Neutrophil (primary cell): Measurements from ENCODE around the gene POLRMT.
"Not testable (repeated sequence)": the region's sequence is repeated elsewhere in the genome, so short reads cannot be mapped to it uniquely, and the experiment has no call there.

Experiments
- H3K27ac ChIP-seq: fragments of 200-600 bp; sonication (generic); 2 replicates; pipeline ENCODE4 v1.5.1; 2016; ENCODE audit warnings: mild to moderate bottlenecking, moderate library complexity
- H3K27me3 ChIP-seq: fragments of 200-600 bp; sonication (generic); 2 replicates; pipeline ENCODE4 v1.6.0; 2016; ENCODE audit warnings: mild to moderate bottlenecking
- H3K36me3 ChIP-seq: fragments of 200-600 bp; sonication (generic); 2 replicates; pipeline ENCODE4 v1.5.1; 2017
- H3K4me1 ChIP-seq, 2 experiments: fragments of 200-600 bp in 1 of 2; sonication (generic) in 1 of 2; 1 replicate in 1 of 2; 2 replicates in 1 of 2; pipeline versions ENCODE4 v1.5.1 to v1.6.1; 2013 to 2016; ENCODE audit warnings: low read depth in 1 of 2, low read length in 1 of 2, mild to moderate bottlenecking in 1 of 2, moderate library complexity in 1 of 2; ENCODE audit not compliant: control insufficient read depth in 1 of 2, insufficient read depth in 1 of 2
- H3K4me3 ChIP-seq, 2 experiments: fragments of 200-600 bp in 1 of 2; sonication (generic) in 1 of 2; 1 replicate in 1 of 2; 2 replicates in 1 of 2; pipeline ENCODE4 v1.5.1; 2013 to 2016; ENCODE audit warnings: low read depth in 1 of 2, low read length in 1 of 2, mild to moderate bottlenecking in 1 of 2, moderate library complexity in 1 of 2
- H3K9me3 ChIP-seq: fragments of 200-600 bp; sonication (generic); 2 replicates; pipeline ENCODE4 v1.5.1; 2016
- CTCF ChIP-seq: fragments of 200-600 bp; sonication (generic); IDR thresholded peaks from 2 replicates; pipeline ENCODE4 v1.5.1; 2016; ENCODE audit warnings: antibody characterized with exemption

POLRMT gene

DNA sequence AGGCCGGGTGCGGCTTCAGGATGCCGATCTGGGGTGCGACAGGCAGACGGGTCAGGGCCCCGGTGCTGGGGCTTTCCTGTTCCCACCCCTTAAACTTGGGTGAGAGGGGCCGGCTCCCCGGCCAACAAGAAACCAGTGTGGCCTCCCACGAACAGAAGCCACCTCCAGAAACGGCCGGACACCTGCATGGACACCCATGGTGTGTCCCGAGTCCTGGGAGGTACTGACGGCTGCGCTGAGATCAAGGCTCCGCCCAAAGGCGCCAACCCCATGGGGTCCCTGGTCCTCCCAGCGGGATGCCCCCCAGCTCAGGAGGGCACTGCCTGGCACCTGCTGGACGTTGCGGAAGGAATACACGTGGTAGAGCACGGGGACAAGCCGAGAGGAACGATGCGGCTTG, 11.5 kb downstream of the POLRMT start:
- Histone ChIP-seq H3K27ac (no peak overlapping the region), H3K27me3 (peaks cover 6% of the 10 kb centered on the region), H3K4me3 (no peak overlapping the region), H3K9me3 (no peaks in the 10 kb centered on the region), H3K4me1 (no peaks in the 10 kb centered on the region), H3K36me3 (peaks cover 80% of the 10 kb centered on the region)
- TF ChIP-seq CTCF, result no peak

GRCh38 chr19:621191-621590, 12.1 kb downstream of the POLRMT start:
- not testable (repeated sequence) for H3K9me3 ChIP-seq, H3K4me1 ChIP-seq, H3K4me3 ChIP-seq, H3K27ac ChIP-seq
- Histone ChIP-seq H3K36me3 (peaks cover 81% of the 10 kb centered on the region), H3K27me3 (peaks cover 12% of the 10 kb centered on the region)

DNA sequence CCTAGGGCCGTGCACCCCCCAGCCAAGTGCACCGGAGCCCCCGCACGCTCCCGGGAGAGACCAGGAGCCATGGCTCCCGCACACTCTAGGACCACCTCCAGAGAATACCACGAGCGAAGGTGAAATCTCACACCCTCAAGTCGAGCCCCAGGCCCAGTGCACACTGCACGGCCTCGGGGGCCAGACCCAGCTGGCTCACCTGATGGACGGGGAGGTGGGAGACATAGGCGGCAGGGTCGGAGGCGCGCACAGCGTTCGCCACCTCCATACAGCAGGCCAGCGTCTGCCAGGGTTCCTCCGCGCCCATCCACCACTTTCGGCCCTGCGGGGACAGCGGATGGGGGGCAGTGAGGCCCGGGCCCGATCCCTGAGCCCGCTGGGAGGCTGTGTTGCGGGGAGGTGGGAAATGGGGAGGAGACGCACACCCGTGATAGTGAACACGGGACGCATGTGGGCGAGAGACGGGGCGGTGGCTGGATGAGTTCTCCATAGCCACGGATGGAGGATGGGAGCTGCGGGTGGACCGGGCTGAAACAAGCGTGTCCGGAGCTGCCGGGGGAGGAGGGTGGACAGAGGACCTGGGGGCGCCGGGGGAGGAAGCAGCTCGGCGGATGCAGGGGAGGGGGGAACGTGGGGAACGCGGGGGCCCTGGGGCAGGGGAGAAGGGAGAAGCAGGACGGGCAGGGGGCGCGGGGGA, 13.0 kb downstream of the POLRMT start:
- Histone ChIP-seq H3K9me3 (no peaks in the 10 kb centered on the region), H3K4me3 (no peak overlapping the region), H3K36me3 (peaks cover 81% of the 10 kb centered on the region), H3K4me1 (no peaks in the 10 kb centered on the region), H3K27me3 (peaks cover 18% of the 10 kb centered on the region), H3K27ac (no peak overlapping the region)
- no peak for TF ChIP-seq CTCF

DNA sequence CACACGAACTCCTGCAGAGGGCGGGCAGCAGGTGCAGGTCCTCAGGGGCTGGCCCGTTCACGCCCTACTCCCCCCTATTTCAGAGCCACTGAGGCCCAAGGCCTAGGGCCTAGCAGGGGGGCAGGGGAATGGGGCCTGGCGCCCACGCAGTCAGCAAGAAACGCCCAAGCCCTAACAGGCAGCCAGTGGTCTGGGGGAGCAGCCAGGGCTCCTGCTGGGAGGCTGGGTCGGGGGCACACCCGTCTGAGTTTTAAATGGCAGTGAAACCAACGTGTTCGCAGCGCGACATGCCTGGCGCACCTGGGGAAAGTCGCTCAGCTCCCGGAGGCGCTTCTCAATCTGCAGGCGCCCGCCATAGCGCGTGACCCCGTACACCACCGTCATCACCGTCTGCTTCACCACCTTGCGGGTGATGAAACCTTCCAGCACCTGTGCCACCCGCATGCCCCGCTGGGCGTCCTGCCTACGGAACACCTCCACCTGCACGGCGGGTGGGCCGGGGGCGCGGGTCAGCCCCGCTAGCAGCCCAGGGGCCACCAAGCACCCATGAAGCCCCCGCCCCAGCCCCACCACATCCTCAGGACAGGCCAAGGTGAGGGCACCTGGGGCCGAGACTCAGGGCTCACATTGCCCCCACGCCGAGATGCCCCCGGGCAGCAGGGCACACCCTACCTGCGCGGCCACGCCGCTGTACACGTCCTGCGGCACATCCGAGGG, 13.9 kb downstream of the POLRMT start:
- Histone ChIP-seq H3K36me3 (peaks cover 73% of the 10 kb centered on the region), H3K27me3 (peaks cover 27% of the 10 kb centered on the region), H3K4me1 (no peaks in the 10 kb centered on the region), H3K27ac (no peak overlapping the region), H3K4me3 (no peak overlapping the region), H3K9me3 (no peaks in the 10 kb centered on the region)
- TF ChIP-seq CTCF, result no peak

DNA sequence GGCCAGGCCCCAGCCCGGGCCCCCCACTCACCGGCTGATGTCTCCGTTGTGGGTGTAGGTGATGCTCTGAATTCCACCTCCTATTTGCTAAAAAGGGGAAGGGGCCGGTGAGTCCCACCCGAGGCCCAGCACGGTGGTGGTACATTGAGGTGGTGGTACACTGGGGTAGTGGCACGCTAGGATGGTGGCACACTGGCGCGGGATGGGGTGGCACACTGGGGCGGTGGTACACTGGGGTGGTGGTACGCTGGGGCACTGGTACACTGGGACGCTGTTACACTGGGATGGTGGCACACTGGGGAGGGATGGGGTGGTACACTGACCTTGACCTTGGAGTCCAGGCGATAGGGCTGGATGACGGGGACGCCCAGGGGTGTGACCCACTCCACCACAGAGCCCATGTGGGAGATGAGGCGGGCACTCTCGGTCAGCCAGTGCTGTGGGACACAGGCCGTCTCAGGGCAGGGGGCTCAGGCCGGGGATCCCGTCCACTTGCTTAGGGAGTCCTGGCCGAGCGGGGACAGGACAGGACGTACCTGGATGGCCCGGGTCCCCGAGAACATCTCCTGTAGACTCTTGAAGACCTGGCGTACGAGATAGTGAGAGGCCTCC, 14.6 kb downstream of the POLRMT start:
- Histone ChIP-seq H3K27ac (no peak overlapping the region), H3K9me3 (no peaks in the 10 kb centered on the region), H3K36me3 (peaks cover 67% of the 10 kb centered on the region), H3K4me3 (no peak overlapping the region), H3K27me3 (peaks cover 34% of the 10 kb centered on the region), H3K4me1 (no peaks in the 10 kb centered on the region)
- TF ChIP-seq CTCF, result no peak

GRCh38 chr19:618247-618619, 15.1 kb downstream of the POLRMT start:
- H3K36me3 ChIP-seq, result peaks cover 64% of the 10 kb centered on the region
- H3K4me3 ChIP-seq, result no peak overlapping the region

More at GRCh38 chr19:618247-618619, 15.1 kb downstream of the POLRMT start:
- TF ChIP-seq CTCF, result no peak
- Histone ChIP-seq H3K27me3 (peaks cover 39% of the 10 kb centered on the region), H3K4me1 (no peaks in the 10 kb centered on the region), H3K9me3 (no peaks in the 10 kb centered on the region), H3K27ac (no peak overlapping the region)
